NCI-H1436 (cell line): Measurements from ENCODE around the gene ZNF490.

Source experiments
- DNase-seq: peaks from one replicate; lab custom pipeline; 2025; lab: John Stamatoyannopoulos, UW

ZNF490 gene

GRCh38 chr19:12543855-12544254 is 66.8 kb downstream of the ZNF490 start:
- no peak for DNase-seq
